ENCODE measurements around the gene COMMD4. TPM values are rescaled to one million over a fixed set of nuclear protein-coding genes. Genes with fewer than 3 reads are reported as not detected.

COMMD4 gene
- total and polyA plus RNA-seq, 2 of the 8 experiments (the other 6 are each of a cell fraction or from before 2014, with no cell fraction given), result 131 to 236 TPM

GRCh38 chr15:75363786-75364185 is 27.9 kb downstream of the COMMD4 start:
- no peak overlapping the region for H3K4me3 ChIP-seq (ENCODE audit: extremely low read depth in 1 of 4, insufficient read depth in 2 of 4, low read depth in 3 of 4, low read length in 4 of 4)
- POLR2A ChIA-PET (ENCODE audit: partially characterized antibody), result interaction anchor here (0.6 to 6.5 kb wide), 5 partner anchors 8 to 360 kb away, joined by 3 to 69 read pairs (median 4); partner anchors contain the start of gene NEIL1
- H2BK5ac ChIP-seq (ENCODE audit: low read depth, low read length), result no peak overlapping the region
- DNase-seq (ENCODE audit: low read depth in 1 of 2, low spot score in 2 of 2) (no peak), FAIRE-seq (no peak)
- H3K27ac ChIP-seq (ENCODE audit: low read depth, low read length), result no peak overlapping the region
- H4K91ac ChIP-seq (replicated peaks; ENCODE audit: insufficient read length, low read length), result no peak overlapping the region
- H3K18ac ChIP-seq (ENCODE audit: extremely low read depth, low read length), result no peak overlapping the region
- no peak overlapping the region for H4K5ac ChIP-seq (ENCODE audit: insufficient read length, low read depth, low read length)
- H3K79me2 ChIP-seq (ENCODE audit: control insufficient read depth in 1 of 2, insufficient read depth in 2 of 2, low read length in 2 of 2), result no peaks in the 10 kb centered on the region
- no peak overlapping the region for H2BK120ac ChIP-seq (replicated peaks; ENCODE audit: low read depth, low read length)
- no peaks in the 10 kb centered on the region for H3K79me1 ChIP-seq (ENCODE audit: low read depth, low read length)
- H2BK12ac ChIP-seq (ENCODE audit: low read depth, low read length), result no peak overlapping the region
- H3K4ac ChIP-seq (replicated peaks; ENCODE audit: insufficient read length, low read depth, low read length), result no peak overlapping the region
- no peak overlapping the region for H3K56ac ChIP-seq (replicated peaks; ENCODE audit: insufficient read length, low read depth, low read length)
- H3K36me3 ChIP-seq (ENCODE audit: control insufficient read depth in 2 of 4, insufficient read depth in 4 of 4, low read length in 3 of 4), result peaks cover 0 to 10% (median 5%) of the 10 kb centered on the region in 4 experiments; a peak in 5 of 8 replicates
- no peak overlapping the region for H2AFZ ChIP-seq (ENCODE audit: low read length)
- H3K4me2 ChIP-seq (ENCODE audit: insufficient read depth in 1 of 2, low read depth in 2 of 2, low read length in 2 of 2), result no peak overlapping the region
- H3K9me3 ChIP-seq (ENCODE audit: insufficient read depth in 2 of 2, low read depth in 1 of 2, low read length in 1 of 2), result no peaks in the 10 kb centered on the region
- no peak overlapping the region for H2AK5ac ChIP-seq (ENCODE audit: low read depth, low read length)
- no peaks in the 10 kb centered on the region for H3K27me3 ChIP-seq (replicated peaks in 1 of 4; ENCODE audit: control insufficient read depth in 3 of 4, extremely low read depth in 1 of 4, insufficient read depth in 3 of 4, low read length in 3 of 4)
- peaks cover 2% of the 10 kb centered on the region for H3K23me2 ChIP-seq (ENCODE audit: low read depth, low read length)
- CTCF ChIA-PET (ENCODE audit: partially characterized antibody), result interaction anchor here (1.2 to 1.8 kb wide), 2 partner anchors 10 to 35 kb away, joined by 3 to 11 read pairs; no protein-coding TSS in a partner anchor
- H3K9ac ChIP-seq (replicated peaks in 1 of 4; ENCODE audit: extremely low read depth in 1 of 4, low read depth in 3 of 4, low read length in 3 of 4), result no peak overlapping the region
- H4K8ac ChIP-seq (ENCODE audit: extremely low read depth, insufficient read depth, low read length), result peak overlapping the region; percentile 35; the same call in 1 of the 2 replicates
- WGBS, 2 experiments (ENCODE audit: extremely low coverage in 1 of 2, insufficient coverage in 1 of 2, insufficient read length in 1 of 2, insufficient replicate concordance in 2 of 2, low coverage in 1 of 2, low lambda C conversion rate in 2 of 2, missing lambda C conversion rate in 1 of 2), result 91% methylated on average over 9 of the region's 9 CpGs; no CpG with 5 or more reads in 1 of the 2 experiments
- H3K4me1 ChIP-seq (replicated peaks in 1 of 4; ENCODE audit: control insufficient read depth in 3 of 4, insufficient read depth in 4 of 4, low read length in 3 of 4), result peaks cover 0 to 4% (median 1%) of the 10 kb centered on the region in 4 experiments; a peak in 4 of 7 replicates
- TF ChIP-seq CREB1 (IDR thresholded peaks at IDR 0.05), result no peak
- no peak for TF ChIP-seq RAD21 (IDR thresholded peaks at IDR 0.05 in 1 of 2, conservative IDR thresholded peaks at IDR 0.05 in 1 of 2; ENCODE audit: low read depth in 2 of 2, low read length in 2 of 2)
- TF ChIP-seq JUND (IDR thresholded peaks at IDR 0.05; ENCODE audit: low read length), result no peak
- no peak for TF ChIP-seq CEBPB (IDR thresholded peaks at IDR 0.05; ENCODE audit: low read depth, low read length)
- no peak for TF ChIP-seq ASH2L (IDR thresholded peaks at IDR 0.05; ENCODE audit: low read length)
- no peak for TF ChIP-seq NRF1 (IDR thresholded peaks at IDR 0.05; ENCODE audit: low read depth, low read length)
- no peak for TF ChIP-seq TAF1 (IDR thresholded peaks at IDR 0.05; ENCODE audit: low read depth, low read length)
- no peak for TF ChIP-seq MAFK (IDR thresholded peaks at IDR 0.05; ENCODE audit: low read depth, low read length)
- TF ChIP-seq TCF12 (IDR thresholded peaks at IDR 0.05; ENCODE audit: low read depth, low read length), result no peak
- no peak for TF ChIP-seq TEAD4 (IDR thresholded peaks at IDR 0.05; ENCODE audit: low read depth, low read length)
- TF ChIP-seq HDAC2 (IDR thresholded peaks at IDR 0.05; ENCODE audit: borderline replicate concordance in 1 of 2, low read depth in 2 of 2, low read length in 2 of 2), result no peak
- TF ChIP-seq EZH2 (IDR thresholded peaks at IDR 0.05; ENCODE audit: low read depth, low read length, severe bottlenecking), result no peak
- no peak for TF ChIP-seq YY1 (IDR thresholded peaks at IDR 0.05; ENCODE audit: low read depth, low read length)
- no peak for TF ChIP-seq BRCA1 (IDR thresholded peaks at IDR 0.05; ENCODE audit: low read depth, low read length)
- no peak overlapping the region for H3K14ac ChIP-seq (ENCODE audit: insufficient read length)
- H2BK15ac ChIP-seq (ENCODE audit: low read length), result no peak overlapping the region
- no peak overlapping the region for H2BK20ac ChIP-seq (ENCODE audit: low read length)
- peaks cover 0 to 5% of the 10 kb centered on the region in 2 experiments for H4K20me1 ChIP-seq (replicated peaks in 1 of 2; ENCODE audit: control insufficient read depth in 1 of 2, insufficient read depth in 2 of 2, low read length in 2 of 2)
- no peak overlapping the region for H3K23ac ChIP-seq (ENCODE audit: insufficient read length)
